Choroid plexus epithelial cell (primary cell): Measurements from ENCODE around the gene GRIK1.

Experiments used
- DNase-seq: peaks from one replicate; pipeline ENCODE4 v3.0.0-alpha.2; 2010; ENCODE audit warnings: low read depth
- H3K4me3 ChIP-seq: 2 replicates; pipeline ENCODE4 v1.5.1; 2011; ENCODE audit warnings: low read depth, mild to moderate bottlenecking, control low read depth, low read length, moderate library complexity
- CTCF ChIP-seq: conservative IDR thresholded peaks from 2 replicates; pipeline ENCODE4 v1.5.1; 2011; ENCODE audit warnings: low read depth, mild to moderate bottlenecking, control low read depth, inconsistent platforms, low read length, moderate library complexity

The GRIK1 gene

GRCh38 chr21:29664615-29665014, 275.2 kb downstream of the GRIK1 start:
- no peak overlapping the region for H3K4me3 ChIP-seq
- no peak for TF ChIP-seq CTCF

GRCh38 chr21:29661672-29662442, 277.9 kb downstream of the GRIK1 start:
- DNase-seq: no peak
- no peak for TF ChIP-seq CTCF
- no peak overlapping the region for H3K4me3 ChIP-seq

More at GRCh38 chr21:29664615-29665014, 275.2 kb downstream of the GRIK1 start:
- no peak for DNase-seq

- no peak overlapping the region for H3K4me3 ChIP-seq
- TF ChIP-seq CTCF: no peak
- no peak for DNase-seq
These were observed 279.6 kb downstream of the GRIK1 start for GRCh38 chr21:29660047-29660720.

GRCh38 chr21:29658934-29659203, 280.9 kb downstream of the GRIK1 start:
- H3K4me3 ChIP-seq: no peak overlapping the region
- TF ChIP-seq CTCF: no peak
- DNase-seq: no peak

GRCh38 chr21:29658177-29658933, 281.4 kb downstream of the GRIK1 start:
- H3K4me3 ChIP-seq: no peak overlapping the region
- TF ChIP-seq CTCF: no peak
- no peak for DNase-seq

GRCh38 chr21:29657240-29657989, 282.4 kb downstream of the GRIK1 start:
- H3K4me3 ChIP-seq: no peak overlapping the region
- TF ChIP-seq CTCF: no peak
- no peak for DNase-seq
